ENCODE measurements around the gene WDR26.

WDR26 gene

DNA sequence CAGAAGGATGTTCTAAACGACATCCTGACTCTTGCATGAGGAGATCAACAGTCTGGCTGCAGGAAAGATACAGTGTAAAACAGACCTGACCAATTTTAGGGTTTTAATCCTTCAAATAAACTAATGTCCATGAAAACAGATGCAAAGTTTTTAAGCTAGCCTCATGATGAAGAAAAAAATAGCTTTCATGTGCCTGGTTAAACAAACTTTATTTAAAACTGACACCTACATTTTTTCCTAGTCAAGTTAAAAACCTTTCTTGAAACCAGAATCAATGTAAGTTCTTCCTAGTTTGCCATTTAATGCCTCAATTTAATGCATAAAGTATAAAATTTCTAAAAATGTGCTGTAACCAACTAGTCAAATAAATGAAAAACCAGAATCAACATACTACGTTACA lies 2.9 kb downstream of the WDR26 start:
- no peak for ATAC-seq
- TF ChIP-seq ZFP3 (CRISPR knock-in tag; IDR thresholded peaks at IDR 0.05) = no peak
- TF ChIP-seq, protein P1, sequence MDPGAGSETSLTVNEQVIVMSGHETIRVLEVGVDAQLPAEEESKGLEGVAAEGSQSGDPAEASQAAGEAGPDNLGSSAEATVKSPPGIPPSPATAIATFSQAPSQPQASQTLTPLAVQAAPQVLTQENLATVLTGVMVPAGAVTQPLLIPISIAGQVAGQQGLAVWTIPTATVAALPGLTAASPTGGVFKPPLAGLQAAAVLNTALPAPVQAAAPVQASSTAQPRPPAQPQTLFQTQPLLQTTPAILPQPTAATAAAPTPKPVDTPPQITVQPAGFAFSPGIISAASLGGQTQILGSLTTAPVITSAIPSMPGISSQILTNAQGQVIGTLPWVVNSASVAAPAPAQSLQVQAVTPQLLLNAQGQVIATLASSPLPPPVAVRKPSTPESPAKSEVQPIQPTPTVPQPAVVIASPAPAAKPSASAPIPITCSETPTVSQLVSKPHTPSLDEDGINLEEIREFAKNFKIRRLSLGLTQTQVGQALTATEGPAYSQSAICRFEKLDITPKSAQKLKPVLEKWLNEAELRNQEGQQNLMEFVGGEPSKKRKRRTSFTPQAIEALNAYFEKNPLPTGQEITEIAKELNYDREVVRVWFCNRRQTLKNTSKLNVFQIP (CRISPR knock-in tag; IDR thresholded peaks at IDR 0.05; ENCODE audit: borderline replicate concordance, low read depth) = no peak
- no peak for TF ChIP-seq RARB (CRISPR knock-in tag; IDR thresholded peaks at IDR 0.05)
- no peak for TF ChIP-seq ZC3H10 (CRISPR knock-in tag; IDR thresholded peaks at IDR 0.05)
- no peak for TF ChIP-seq ISL1 (CRISPR knock-in tag; IDR thresholded peaks at IDR 0.05)
- TF ChIP-seq CSDC2 (CRISPR knock-in tag; IDR thresholded peaks at IDR 0.05) = no peak
- no peak for TF ChIP-seq OSR1 (CRISPR knock-in tag; IDR thresholded peaks at IDR 0.05)
- TF ChIP-seq ESRRG (CRISPR knock-in tag; IDR thresholded peaks at IDR 0.05) = no peak
- TF ChIP-seq, protein P2, sequence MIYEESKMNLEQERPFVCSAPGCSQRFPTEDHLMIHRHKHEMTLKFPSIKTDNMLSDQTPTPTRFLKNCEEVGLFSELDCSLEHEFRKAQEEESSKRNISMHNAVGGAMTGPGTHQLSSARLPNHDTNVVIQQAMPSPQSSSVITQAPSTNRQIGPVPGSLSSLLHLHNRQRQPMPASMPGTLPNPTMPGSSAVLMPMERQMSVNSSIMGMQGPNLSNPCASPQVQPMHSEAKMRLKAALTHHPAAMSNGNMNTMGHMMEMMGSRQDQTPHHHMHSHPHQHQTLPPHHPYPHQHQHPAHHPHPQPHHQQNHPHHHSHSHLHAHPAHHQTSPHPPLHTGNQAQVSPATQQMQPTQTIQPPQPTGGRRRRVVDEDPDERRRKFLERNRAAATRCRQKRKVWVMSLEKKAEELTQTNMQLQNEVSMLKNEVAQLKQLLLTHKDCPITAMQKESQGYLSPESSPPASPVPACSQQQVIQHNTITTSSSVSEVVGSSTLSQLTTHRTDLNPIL (CRISPR knock-in tag; IDR thresholded peaks at IDR 0.05; ENCODE audit: low read depth) = no peak
- TF ChIP-seq, protein P3, sequence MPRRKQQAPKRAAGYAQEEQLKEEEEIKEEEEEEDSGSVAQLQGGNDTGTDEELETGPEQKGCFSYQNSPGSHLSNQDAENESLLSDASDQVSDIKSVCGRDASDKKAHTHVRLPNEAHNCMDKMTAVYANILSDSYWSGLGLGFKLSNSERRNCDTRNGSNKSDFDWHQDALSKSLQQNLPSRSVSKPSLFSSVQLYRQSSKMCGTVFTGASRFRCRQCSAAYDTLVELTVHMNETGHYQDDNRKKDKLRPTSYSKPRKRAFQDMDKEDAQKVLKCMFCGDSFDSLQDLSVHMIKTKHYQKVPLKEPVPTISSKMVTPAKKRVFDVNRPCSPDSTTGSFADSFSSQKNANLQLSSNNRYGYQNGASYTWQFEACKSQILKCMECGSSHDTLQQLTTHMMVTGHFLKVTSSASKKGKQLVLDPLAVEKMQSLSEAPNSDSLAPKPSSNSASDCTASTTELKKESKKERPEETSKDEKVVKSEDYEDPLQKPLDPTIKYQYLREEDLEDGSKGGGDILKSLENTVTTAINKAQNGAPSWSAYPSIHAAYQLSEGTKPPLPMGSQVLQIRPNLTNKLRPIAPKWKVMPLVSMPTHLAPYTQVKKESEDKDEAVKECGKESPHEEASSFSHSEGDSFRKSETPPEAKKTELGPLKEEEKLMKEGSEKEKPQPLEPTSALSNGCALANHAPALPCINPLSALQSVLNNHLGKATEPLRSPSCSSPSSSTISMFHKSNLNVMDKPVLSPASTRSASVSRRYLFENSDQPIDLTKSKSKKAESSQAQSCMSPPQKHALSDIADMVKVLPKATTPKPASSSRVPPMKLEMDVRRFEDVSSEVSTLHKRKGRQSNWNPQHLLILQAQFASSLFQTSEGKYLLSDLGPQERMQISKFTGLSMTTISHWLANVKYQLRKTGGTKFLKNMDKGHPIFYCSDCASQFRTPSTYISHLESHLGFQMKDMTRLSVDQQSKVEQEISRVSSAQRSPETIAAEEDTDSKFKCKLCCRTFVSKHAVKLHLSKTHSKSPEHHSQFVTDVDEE (CRISPR knock-in tag; IDR thresholded peaks at IDR 0.05) = no peak
- no peak for TF ChIP-seq ZNF8 (CRISPR knock-in tag; IDR thresholded peaks at IDR 0.05)
- no peak for TF ChIP-seq PPARA (CRISPR knock-in tag; IDR thresholded peaks at IDR 0.05; ENCODE audit: borderline replicate concordance)

DNA sequence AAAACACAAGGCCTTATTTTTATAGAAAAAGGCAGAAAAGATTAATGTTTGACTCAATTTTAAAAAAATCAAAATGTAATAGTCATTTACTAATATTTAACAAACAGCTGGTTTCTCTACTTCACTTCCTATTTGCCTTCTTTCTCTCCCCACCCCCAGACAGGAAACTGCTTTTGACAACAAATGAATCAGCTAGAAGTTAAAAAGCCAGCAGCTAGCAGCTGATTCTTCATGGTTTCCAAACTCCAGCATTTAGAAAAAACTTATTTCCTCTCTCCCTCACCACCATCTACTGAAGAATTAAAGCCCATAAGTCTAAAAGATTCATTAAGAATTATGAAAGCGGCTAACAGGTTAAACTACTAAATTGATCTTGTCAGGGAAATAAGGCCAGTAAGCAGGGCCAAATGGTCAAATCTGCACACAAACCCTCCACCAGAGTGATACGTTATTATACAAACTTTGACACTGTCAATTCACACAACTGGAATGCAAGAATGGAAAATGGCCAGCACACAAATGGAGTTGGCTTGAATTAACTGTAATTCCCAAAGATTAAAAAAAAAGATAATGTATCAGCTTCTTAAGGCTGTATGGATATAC lies 4.0 kb downstream of the WDR26 start:
- ATAC-seq = no peak

More for the DNA sequence above, 4.0 kb downstream of the WDR26 start:
- TF ChIP-seq BACH2 (CRISPR knock-in tag; IDR thresholded peaks at IDR 0.05; ENCODE audit: borderline replicate concordance) (no peak), ISL1 (CRISPR knock-in tag; IDR thresholded peaks at IDR 0.05) (no peak), ZNF565 (CRISPR knock-in tag; conservative IDR thresholded peaks at IDR 0.05; ENCODE audit: low read depth) (no peak), CSDC2 (CRISPR knock-in tag; IDR thresholded peaks at IDR 0.05) (no peak), ZNF8 (CRISPR knock-in tag; IDR thresholded peaks at IDR 0.05) (no peak), ZFP30 (CRISPR knock-in tag; IDR thresholded peaks at IDR 0.05) (no peak), ARNTL (CRISPR knock-in tag; IDR thresholded peaks at IDR 0.05; ENCODE audit: borderline replicate concordance, low read depth) (no peak), ZC3H10 (CRISPR knock-in tag; IDR thresholded peaks at IDR 0.05) (no peak), ZFP3 (CRISPR knock-in tag; IDR thresholded peaks at IDR 0.05) (no peak), RARB (CRISPR knock-in tag; IDR thresholded peaks at IDR 0.05) (no peak), SNAI2 (CRISPR knock-in tag; IDR thresholded peaks at IDR 0.05) (no peak), ZNF70 (CRISPR knock-in tag; IDR thresholded peaks at IDR 0.05) (no peak)
- TF ChIP-seq, protein P4, sequence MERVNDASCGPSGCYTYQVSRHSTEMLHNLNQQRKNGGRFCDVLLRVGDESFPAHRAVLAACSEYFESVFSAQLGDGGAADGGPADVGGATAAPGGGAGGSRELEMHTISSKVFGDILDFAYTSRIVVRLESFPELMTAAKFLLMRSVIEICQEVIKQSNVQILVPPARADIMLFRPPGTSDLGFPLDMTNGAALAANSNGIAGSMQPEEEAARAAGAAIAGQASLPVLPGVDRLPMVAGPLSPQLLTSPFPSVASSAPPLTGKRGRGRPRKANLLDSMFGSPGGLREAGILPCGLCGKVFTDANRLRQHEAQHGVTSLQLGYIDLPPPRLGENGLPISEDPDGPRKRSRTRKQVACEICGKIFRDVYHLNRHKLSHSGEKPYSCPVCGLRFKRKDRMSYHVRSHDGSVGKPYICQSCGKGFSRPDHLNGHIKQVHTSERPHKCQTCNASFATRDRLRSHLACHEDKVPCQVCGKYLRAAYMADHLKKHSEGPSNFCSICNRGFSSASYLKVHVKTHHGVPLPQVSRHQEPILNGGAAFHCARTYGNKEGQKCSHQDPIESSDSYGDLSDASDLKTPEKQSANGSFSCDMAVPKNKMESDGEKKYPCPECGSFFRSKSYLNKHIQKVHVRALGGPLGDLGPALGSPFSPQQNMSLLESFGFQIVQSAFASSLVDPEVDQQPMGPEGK (CRISPR knock-in tag; IDR thresholded peaks at IDR 0.05; ENCODE audit: borderline replicate concordance) = no peak
- TF ChIP-seq, protein P1 (CRISPR knock-in tag; IDR thresholded peaks at IDR 0.05; ENCODE audit: borderline replicate concordance, low read depth) = no peak; the same call in 1 of the 2 replicates
- TF ChIP-seq, protein P3 (CRISPR knock-in tag; IDR thresholded peaks at IDR 0.05) = no peak
- TF ChIP-seq, protein P5, sequence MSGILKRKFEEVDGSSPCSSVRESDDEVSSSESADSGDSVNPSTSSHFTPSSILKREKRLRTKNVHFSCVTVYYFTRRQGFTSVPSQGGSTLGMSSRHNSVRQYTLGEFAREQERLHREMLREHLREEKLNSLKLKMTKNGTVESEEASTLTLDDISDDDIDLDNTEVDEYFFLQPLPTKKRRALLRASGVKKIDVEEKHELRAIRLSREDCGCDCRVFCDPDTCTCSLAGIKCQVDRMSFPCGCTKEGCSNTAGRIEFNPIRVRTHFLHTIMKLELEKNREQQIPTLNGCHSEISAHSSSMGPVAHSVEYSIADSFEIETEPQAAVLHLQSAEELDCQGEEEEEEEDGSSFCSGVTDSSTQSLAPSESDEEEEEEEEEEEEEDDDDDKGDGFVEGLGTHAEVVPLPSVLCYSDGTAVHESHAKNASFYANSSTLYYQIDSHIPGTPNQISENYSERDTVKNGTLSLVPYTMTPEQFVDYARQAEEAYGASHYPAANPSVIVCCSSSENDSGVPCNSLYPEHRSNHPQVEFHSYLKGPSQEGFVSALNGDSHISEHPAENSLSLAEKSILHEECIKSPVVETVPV (CRISPR knock-in tag; IDR thresholded peaks at IDR 0.05) = no peak

All from SK-N-SH treated with all-trans-retinoic acid at 6 μM for 48 hours (cell line).